ENCODE results near the gene DDX39B.
"Not testable (repeated sequence)": the region's sequence is repeated elsewhere in the genome, so short reads cannot be mapped to it uniquely, and the experiment has no call there.

DDX39B gene

DNA sequence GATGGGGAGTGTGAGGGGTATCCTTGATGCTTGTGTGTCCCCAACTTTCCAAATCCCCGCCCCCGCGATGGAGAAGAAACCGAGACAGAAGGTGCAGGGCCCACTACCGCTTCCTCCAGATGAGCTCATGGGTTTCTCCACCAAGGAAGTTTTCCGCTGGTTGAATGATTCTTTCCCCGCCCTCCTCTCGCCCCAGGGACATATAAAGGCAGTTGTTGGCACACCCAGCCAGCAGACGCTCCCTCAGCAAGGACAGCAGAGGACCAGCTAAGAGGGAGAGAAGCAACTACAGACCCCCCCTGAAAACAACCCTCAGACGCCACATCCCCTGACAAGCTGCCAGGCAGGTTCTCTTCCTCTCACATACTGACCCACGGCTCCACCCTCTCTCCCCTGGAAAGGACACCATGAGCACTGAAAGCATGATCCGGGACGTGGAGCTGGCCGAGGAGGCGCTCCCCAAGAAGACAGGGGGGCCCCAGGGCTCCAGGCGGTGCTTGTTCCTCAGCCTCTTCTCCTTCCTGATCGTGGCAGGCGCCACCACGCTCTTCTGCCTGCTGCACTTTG is 33.6 kb upstream of the DDX39B start, which contains the start of gene TNF:
TNF (plus strand) TSS at position 231 of the 567 bp plus-strand sequence; CDS start at position 408, 177 bp downstream.
- FAIRE-seq: no peak

DNA sequence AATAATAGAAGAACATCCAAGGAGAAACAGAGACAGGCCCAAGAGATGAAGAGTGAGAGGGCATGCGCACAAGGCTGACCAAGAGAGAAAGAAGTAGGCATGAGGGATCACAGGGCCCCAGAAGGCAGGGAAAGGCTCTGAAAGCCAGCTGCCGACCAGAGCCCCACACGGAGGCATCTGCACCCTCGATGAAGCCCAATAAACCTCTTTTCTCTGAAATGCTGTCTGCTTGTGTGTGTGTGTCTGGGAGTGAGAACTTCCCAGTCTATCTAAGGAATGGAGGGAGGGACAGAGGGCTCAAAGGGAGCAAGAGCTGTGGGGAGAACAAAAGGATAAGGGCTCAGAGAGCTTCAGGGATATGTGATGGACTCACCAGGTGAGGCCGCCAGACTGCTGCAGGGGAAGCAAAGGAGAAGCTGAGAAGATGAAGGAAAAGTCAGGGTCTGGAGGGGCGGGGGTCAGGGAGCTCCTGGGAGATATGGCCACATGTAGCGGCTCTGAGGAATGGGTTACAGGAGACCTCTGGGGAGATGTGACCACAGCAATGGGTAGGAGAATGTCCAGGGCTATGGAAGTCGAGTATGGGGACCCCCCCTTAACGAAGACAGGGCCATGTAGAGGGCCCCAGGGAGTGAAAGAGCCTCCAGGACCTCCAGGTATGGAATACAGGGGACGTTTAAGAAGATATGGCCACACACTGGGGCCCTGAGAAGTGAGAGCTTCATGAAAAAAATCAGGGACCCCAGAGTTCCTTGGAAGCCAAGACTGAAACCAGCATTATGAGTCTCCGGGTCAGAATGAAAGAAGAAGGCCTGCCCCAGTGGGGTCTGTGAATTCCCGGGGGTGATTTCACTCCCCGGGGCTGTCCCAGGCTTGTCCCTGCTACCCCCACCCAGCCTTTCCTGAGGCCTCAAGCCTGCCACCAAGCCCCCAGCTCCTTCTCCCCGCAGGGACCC is 32.6 kb upstream of the DDX39B start:
- no peak for FAIRE-seq

DNA sequence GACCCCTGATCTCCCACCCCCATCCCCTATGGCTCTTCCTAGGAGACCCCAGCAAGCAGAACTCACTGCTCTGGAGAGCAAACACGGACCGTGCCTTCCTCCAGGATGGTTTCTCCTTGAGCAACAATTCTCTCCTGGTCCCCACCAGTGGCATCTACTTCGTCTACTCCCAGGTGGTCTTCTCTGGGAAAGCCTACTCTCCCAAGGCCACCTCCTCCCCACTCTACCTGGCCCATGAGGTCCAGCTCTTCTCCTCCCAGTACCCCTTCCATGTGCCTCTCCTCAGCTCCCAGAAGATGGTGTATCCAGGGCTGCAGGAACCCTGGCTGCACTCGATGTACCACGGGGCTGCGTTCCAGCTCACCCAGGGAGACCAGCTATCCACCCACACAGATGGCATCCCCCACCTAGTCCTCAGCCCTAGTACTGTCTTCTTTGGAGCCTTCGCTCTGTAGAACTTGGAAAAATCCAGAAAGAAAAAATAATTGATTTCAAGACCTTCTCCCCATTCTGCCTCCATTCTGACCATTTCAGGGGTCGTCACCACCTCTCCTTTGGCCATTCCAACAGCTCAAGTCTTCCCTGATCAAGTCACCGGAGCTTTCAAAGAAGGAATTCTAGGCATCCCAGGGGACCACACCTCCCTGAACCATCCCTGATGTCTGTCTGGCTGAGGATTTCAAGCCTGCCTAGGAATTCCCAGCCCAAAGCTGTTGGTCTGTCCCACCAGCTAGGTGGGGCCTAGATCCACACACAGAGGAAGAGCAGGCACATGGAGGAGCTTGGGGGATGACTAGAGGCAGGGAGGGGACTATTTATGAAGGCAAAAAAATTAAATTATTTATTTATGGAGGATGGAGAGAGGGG is 31.7 kb upstream of the DDX39B start:
- FAIRE-seq: no peak

DNA sequence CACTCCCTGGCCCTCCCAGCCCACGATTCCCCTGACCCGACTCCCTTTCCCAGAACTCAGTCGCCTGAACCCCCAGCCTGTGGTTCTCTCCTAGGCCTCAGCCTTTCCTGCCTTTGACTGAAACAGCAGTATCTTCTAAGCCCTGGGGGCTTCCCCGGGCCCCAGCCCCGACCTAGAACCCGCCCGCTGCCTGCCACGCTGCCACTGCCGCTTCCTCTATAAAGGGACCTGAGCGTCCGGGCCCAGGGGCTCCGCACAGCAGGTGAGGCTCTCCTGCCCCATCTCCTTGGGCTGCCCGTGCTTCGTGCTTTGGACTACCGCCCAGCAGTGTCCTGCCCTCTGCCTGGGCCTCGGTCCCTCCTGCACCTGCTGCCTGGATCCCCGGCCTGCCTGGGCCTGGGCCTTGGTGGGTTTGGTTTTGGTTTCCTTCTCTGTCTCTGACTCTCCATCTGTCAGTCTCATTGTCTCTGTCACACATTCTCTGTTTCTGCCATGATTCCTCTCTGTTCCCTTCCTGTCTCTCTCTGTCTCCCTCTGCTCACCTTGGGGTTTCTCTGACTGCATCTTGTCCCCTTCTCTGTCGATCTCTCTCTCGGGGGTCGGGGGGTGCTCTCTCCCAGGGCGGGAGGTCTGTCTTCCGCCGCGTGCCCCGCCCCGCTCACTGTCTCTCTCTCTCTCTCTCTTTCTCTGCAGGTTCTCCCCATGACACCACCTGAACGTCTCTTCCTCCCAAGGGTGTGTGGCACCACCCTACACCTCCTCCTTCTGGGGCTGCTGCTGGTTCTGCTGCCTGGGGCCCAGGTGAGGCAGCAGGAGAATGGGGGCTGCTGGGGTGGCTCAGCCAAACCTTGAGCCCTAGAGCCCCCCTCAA is 30.5 kb upstream of the DDX39B start, which contains the start of gene LTA:
LTA (plus strand) TSS at position 249 of the 871 bp plus-strand sequence; CDS start at position 703, 454 bp downstream.
- no peak for FAIRE-seq

DNA sequence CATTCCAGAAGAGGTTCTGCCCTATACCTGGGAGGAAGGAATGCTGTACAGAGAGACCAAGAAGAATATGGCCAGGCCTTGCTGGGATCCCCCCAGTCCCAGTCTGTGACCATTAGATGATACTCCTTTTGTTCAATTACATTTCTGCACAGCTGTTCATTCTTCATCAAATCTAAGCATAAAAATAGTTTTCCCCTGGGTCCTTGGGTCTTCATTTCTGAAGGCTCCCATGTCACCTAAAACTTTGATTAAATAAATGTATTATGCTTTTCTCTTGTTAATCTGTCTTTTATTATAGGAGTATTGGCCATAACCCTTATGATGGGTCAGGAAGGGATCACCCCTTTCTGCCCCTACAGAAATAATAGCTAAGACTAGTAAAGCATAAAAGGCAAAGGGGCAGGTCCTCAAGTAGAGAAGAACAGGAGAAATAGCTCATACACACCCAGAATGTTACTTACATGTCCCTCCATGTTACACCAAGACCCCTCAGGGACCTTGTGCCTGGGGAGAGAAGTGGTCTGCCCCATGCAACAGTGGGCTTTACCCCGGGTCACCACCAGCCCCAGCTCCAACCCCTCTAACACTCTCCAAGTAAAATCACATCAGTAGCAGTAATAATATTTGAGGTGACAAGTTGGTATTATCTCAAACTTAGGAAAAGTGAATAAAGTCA is 28.2 kb upstream of the DDX39B start:
- no peak for FAIRE-seq

DNA sequence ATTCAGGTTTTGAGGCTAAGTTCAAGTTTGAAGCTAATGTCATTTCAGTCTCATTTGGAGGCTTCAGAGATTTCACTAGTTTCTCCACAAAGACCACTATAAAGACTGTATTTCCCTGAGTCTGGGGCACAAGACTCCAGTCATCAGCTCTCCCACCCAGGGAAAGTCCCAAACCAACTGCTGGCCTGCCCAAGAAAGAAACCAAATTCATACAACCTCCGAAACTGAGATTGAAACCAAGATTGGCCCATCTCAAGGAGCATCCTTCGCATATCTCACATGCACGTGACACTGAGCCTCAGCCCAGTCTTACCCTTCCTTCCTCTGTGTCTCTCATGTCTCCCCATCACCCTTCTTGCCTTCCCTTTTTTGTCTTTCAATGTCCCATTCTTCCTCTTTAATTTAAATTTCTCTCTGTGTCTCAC is 26.7 kb upstream of the DDX39B start:
- no peak for FAIRE-seq

DNA sequence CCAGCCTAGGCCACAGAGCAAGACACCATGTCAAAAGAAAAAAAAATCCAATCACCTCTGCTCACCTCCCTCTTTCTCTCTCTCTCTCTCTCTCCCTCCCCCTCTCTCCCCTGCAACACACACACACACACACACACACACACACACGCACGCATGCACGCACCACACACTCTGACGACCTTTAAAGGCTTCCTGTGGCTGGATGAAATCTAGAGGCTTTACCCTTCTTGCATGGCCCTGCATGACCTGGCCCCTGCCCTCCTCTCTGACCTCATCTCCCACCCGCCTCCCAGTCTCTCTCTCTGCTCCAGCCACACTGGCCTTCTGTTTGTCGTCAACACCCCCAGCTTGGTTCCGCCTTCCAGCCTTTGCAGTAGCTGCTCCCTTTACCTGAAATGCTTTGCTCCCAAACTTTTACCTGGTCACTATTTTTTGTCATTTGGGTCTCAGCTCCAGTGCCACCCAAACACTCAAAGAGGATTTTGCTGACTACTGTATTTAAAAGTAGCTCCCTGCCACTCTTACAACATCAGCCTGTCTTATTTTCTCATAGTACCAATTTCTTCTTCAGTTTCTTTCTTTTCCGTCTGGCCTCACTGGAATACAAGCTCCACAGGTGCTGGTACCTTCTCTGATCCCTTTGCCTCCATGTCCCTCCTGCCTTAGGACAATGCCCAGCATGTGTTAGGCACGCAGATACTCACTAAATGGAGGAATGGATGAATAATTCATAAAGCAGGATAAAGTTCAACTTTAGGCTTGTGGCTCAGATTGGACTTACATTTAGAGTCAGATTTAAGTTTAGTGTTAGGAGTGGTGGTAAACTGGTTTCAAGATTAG is 25.9 kb upstream of the DDX39B start:
- FAIRE-seq: no peak

DNA sequence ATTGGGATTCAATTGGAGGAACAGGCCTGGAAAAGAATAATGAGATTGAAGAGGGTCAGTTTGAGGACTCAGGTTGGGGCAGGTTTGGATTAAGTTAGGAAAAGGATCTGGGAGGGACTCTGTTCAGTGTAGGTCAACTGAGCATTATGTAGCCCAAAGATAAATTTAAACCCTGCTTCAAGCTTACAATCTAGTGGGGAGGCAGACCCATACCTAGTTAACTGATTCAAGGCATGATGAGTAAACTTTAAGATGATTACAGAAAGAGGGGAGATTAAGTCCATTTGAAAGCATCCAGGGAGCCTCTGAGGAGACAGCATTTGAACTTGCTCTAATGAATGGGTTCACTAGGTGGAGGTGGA is 18.9 kb upstream of the DDX39B start:
- no peak for FAIRE-seq

DNA sequence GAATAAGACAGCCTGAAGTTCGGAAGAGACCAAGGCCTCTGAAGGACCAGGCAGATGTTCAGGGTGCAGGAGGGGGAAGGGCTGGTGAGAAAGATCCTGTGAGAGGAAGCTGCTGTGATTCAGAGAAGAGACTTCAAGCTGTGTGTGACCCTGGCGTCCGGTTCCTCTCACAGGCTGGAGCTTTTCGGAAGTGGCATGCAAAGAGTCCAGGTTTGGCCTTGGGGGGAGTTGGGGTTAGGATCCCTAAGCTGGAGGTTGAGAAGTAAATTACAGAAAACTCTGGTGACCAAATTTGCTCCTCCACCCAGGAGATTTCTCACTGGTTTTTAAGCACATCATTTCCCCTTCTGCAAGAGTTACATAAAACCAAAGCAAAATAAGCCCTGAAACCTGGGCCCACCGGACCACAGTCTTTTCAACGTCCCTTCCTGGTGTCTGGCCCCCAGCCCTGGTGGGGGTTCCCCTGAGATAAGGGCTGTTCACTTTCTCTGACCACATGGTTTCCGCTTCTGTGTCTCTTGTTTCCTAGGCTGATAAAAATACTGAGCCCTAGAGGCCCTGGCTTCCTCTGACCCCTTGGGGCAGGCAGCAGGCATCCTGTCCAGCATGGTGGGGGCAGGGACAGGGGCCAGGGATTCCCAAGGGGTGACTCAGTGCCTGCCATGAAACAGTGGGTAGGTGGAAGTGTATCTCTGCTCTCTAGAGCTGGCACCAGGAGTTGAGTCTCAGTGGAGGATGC is 18.3 kb upstream of the DDX39B start:
- no peak for FAIRE-seq

DNA sequence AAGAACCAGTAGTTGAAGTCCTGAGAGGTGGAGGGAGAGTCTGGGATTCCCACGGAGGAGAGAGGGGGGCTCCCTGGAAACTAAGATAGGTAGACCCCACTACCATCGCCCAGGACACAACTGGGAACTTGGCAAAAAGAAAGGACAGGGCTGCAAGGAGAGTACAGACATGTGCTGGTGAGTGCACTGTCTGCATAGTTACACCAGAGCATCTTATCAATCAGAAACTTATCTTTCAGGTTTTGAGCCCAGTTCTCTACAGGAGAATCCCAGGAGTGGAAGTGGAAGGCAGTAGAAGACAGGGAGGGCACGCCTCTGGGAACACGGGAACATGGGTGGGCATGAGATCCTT is 17.8 kb upstream of the DDX39B start:
- no peak for FAIRE-seq

DNA sequence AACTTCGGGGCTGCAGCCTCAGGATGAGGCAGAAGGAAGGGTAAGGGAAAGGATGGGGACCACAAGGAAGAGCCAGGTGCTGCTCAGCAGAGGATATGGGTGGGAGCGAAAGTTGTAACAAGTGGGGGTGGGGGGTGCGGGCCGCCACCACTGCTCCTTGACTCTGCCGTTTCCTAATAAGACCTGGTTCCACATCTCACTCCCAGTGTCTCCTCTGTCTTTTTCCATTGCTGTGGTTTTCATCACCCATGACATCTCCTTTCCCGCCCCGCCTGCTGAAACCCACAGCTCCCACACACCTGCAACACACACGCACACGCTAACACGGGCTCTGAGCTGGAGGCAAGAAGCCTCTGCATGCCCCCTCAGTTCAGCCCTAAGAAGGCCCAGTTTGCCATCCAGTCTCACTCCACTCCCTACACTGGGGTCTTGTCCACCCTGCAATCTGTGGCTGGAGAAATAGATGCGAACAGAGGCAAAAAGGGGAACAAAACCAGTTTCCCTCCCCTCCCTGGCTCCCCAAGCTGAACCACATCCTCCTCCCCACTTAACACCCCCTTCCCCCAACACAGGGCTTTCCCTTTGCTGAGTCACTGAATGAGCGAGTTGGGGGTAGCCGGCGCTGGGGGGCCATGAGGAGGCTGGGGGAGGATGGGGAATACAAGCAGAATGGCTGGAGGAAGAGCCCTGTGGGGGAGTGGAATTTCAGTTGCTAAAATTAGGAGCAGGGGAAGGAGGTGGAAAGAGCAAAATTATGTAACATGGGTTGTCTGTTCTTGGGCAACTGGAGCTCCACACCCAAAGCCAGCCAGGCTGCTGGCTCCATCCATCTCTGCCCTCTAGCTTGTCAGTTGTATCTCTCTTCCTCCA is 17.1 kb upstream of the DDX39B start:
- no peak for FAIRE-seq

DNA sequence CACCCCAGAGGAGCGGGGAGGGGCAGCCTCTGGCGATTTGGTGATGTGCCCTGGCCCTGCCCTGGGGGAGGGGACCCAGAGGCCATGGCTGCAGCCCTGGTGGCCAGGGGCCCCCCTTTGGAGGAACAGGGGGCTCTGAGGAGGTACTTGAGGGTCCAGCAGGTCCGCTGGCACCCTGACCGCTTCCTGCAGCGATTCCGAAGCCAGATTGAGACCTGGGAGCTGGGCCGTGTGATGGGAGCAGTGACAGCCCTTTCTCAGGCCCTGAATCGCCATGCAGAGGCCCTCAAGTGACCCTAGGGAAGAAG is 16.5 kb upstream of the DDX39B start:
- no peak for FAIRE-seq

DNA sequence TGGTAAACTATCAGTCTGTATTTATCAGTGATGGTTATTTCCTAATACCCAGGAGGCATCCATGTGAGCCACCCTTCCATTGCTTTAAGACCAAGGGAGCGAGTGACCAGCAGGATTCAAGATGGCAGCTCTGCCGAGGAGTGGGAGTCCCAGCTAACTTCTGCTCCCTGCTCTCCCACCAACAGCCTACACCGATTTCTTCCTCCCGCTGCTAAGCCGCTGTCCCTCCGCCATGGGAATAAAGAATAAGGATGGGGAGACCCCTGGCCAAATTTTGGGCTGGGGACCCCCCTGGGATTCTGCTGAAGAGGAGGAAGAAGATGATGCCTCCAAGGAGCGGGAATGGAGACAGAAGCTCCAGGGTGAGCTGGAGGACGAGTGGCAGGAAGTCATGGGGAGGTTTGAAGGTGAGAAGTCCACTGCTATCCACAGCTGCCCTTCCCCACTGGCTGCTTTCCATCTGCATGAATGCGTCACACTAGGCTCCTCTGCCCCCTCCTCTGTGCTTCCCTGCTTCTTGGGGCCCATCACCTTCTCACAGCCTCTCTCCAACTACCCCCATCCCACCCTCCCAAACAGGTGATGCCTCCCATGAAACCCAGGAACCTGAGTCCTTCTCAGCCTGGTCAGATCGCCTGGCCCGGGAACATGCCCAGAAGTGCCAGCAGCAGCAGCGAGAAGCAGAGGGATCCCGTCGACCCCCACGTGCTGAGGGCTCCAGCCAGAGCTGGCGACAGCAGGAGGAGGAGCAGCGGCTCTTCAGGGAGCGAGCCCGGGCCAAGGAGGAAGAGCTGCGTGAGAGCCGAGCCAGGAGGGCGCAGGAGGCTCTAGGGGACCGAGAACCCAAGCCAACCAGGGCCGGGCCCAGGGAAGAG is 15.9 kb upstream of the DDX39B start:
- FAIRE-seq: no peak

DNA sequence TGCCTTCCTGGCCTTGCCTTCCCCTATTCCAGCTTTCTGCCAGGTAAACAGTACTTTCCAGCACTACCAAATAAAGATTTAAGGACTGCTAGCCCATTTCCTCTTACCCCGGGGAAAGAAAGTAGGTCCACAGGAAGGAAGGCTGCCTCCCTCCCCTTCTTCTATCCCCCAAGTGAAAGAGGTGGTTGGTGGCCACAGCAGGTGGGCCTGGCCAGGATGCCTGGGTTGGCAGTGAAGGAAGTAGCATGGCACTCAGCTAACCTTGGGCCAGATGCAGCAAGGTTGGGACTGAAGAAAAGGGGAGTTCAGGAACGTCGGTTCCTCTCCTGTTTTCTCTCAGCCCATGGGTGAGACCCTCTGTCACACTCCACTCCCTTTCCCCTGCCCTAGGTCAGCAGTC is 14.5 kb upstream of the DDX39B start:
- no peak for FAIRE-seq

DNA sequence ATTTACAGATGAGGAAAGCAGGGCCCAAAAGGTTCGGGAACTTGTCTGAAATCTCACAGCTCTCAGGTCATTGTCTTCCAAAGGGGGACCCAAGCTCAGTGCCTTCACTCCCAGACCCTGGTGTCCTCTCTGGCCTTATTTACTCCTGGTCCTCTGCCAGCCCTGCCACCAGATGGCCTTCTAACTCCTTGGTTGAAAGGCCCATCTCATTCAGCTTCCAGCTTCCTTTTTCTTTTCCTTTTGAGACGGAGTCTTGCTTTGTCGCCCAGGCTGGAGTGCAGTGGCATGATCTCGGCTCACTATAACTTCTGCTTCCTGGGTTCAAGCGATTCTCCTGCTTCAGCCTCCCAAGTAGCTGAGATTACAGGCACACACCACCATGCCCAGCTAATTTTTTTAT is 9.6 kb upstream of the DDX39B start:
- not testable (repeated sequence) for FAIRE-seq

DNA sequence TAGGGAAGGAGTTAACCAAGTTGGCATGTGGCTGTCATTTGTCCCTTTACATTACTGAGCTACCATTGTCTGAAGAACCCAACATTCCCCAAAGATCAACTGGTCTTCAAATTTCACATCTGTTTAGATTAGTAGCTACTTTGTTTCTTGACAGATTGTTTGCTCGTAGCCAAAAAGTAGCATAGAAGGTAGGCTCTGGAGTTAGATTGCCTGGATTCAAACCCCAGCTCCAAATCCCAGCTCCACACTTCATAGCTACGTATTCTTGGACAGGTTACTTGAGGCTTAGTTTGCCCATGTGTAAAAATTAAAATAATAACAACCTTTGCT is 6.7 kb upstream of the DDX39B start:
- no peak for FAIRE-seq

DNA sequence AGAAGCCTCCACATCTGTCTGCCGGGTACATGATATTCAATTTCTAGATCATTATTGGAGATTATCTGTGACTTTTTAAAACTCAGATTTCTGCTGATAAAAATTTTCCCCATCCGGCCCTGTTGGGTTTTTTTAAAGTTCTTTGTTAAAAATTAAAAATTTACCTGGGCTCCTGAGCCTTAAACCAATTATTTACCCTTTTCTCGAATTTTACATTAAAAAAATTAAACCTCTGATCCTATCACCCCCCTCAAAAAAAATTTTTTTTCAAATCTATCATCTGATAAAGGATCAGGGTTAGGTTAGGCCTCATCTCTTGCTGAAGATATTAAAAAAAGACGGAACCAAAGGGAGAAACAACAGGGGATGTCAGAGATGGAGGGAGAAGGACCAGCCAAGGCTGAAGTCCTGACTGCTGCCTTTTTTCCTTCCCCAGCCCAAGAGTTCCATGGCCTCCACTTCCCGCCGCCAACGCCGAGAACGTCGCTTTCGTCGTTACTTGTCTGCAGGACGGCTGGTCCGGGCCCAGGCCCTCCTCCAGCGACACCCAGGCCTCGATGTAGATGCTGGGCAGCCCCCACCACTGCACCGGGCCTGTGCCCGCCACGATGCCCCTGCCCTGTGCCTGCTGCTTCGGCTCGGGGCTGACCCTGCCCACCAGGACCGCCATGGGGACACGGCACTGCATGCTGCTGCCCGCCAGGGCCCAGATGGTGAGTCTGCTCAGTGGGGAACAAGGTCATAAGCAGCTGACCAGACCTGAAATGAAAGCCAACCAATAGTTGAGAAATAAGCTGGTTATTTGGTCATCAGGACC is 6.1 kb upstream of the DDX39B start:
- no peak for FAIRE-seq
